Activated CD8-positive, alpha-beta T cell treated with anti-CD3 and anti-CD28 coated beads for 36 hours (primary cell): ENCODE results near the gene TMEM150A. TPM values are rescaled to one million over a fixed set of nuclear protein-coding genes. Genes with fewer than 3 reads are reported as not detected.
A peak's percentile ranks its signal among the peaks of the same experiment; 100 is the strongest.

ENCODE experiments used
- ATAC-seq: fragments of 200-7000 bp; cut with Tn5 transposase; one replicate; pipeline ENCODE4 v1.10.0; 2021; ENCODE audit warnings: mild to moderate bottlenecking, moderate library complexity
- CTCF ChIA-PET: fragments of 350-600 bp; sonication (Branson Sonifier 250); formaldehyde crosslinking; loops from one replicate; lab custom pipeline; 2021; ENCODE audit warnings: antibody characterized with exemption; lab: Charles Lee
- POLR2A ChIA-PET: fragments of 350-600 bp; sonication (Branson Sonifier 250); formaldehyde crosslinking; loops from one replicate; lab custom pipeline; 2021; ENCODE audit warnings: antibody characterized with exemption; lab: Charles Lee
- DNase-seq: peaks from one replicate; pipeline ENCODE4 v3.0.0-alpha.2; 2020
- H3K27ac Mint-ChIP-seq: one replicate; pipeline ENCODE4 v1.8.0; 2021; ENCODE audit warnings: mild to moderate bottlenecking, mixed read lengths
- H3K27me3 Mint-ChIP-seq: one replicate; pipeline ENCODE4 v1.8.0; 2021; ENCODE audit warnings: mixed read lengths
- H3K36me3 Mint-ChIP-seq: one replicate; pipeline ENCODE4 v1.8.0; 2021; ENCODE audit warnings: low read depth, mixed read lengths
- H3K4me1 Mint-ChIP-seq: one replicate; pipeline ENCODE4 v1.8.0; 2021; ENCODE audit warnings: low read depth, mixed read lengths
- H3K4me3 Mint-ChIP-seq: one replicate; pipeline ENCODE4 v1.8.0; 2021; ENCODE audit warnings: mild to moderate bottlenecking, moderate library complexity, mixed read lengths
- H3K9me3 Mint-ChIP-seq: one replicate; pipeline ENCODE4 v1.8.0; 2021; ENCODE audit warnings: mixed read lengths
- intact Hi-C: fragments of 100-400 bp; cut with micrococcal nuclease; formaldehyde crosslinking; loops from one replicate; pipeline ENCODE4 v1.10.0; 2022
- total RNA-seq, 2 experiments: library from RNA; stranded (reverse); gene quantifications; one replicate each; pipeline ENCODE4 v1.2.3, GENCODE V29; 2021
- TF ChIP-seq, protein P1 (sequence below): fragments of 200-600 bp; IDR thresholded peaks from one replicate; pipeline ENCODE4 v1.8.0; 2022; ENCODE audit warnings: antibody characterized with exemption, mild to moderate bottlenecking

Gene TMEM150A
- total RNA-seq, 2 experiments from 2014 or later: 1.0 to 1.2 TPM

DNA sequence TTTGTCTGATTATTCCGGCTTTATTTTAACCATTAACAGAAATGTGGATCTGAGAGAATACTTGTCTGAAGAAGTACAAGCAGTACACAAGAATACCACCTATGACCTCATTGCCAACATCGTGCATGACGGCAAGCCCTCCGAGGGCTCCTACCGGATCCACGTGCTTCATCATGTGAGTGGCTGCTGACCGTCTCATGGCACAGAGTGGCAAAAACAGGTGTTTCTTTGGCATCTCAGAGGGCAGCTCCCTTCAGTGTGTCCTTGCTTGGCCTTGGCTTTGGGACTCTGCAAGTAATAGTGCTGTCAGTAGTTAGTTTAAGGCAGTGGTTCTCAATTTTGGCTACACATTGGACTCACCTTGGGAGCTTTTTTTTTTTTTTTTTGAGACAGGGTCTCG lies 42.4 kb upstream of the TMEM150A start:
- intact Hi-C loops: no loop called here
- TF ChIP-seq, protein P1, sequence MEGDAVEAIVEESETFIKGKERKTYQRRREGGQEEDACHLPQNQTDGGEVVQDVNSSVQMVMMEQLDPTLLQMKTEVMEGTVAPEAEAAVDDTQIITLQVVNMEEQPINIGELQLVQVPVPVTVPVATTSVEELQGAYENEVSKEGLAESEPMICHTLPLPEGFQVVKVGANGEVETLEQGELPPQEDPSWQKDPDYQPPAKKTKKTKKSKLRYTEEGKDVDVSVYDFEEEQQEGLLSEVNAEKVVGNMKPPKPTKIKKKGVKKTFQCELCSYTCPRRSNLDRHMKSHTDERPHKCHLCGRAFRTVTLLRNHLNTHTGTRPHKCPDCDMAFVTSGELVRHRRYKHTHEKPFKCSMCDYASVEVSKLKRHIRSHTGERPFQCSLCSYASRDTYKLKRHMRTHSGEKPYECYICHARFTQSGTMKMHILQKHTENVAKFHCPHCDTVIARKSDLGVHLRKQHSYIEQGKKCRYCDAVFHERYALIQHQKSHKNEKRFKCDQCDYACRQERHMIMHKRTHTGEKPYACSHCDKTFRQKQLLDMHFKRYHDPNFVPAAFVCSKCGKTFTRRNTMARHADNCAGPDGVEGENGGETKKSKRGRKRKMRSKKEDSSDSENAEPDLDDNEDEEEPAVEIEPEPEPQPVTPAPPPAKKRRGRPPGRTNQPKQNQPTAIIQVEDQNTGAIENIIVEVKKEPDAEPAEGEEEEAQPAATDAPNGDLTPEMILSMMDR: no peak
- Mint-ChIP-seq H3K9me3 (no peaks in the 10 kb centered on the region), H3K4me3 (no peak overlapping the region), H3K36me3 (peaks cover 65% of the 10 kb centered on the region), H3K27me3 (no peaks in the 10 kb centered on the region), H3K27ac (no peak overlapping the region), H3K4me1 (peaks cover 12% of the 10 kb centered on the region)
- CTCF ChIA-PET: interaction anchor here (0.6 to 2.0 kb wide), 3 partner anchors 8 to 488 kb away, joined by 3 to 12 read pairs (median 3); no protein-coding TSS in a partner anchor
- DNase-seq: no peak
- ATAC-seq: no peak
- POLR2A ChIA-PET: interaction anchor here (1.9 kb wide), 1 partner anchor 23 kb away, joined by 8 read pairs; no protein-coding TSS in a partner anchor

- CTCF ChIA-PET: no interaction called here
- no peaks in the 10 kb centered on the region for H3K27me3 Mint-ChIP-seq
- H3K4me3 Mint-ChIP-seq: no peak overlapping the region
- DNase-seq (peak; percentile 27), ATAC-seq (peak; percentile 72)
- peaks cover 12% of the 10 kb centered on the region for H3K4me1 Mint-ChIP-seq
- POLR2A ChIA-PET: no interaction called here
- H3K9me3 Mint-ChIP-seq: no peaks in the 10 kb centered on the region
- TF ChIP-seq, protein P1: no peak
- H3K36me3 Mint-ChIP-seq: peaks cover 59% of the 10 kb centered on the region
- H3K27ac Mint-ChIP-seq: peak overlapping the region; percentile 70
- intact Hi-C loops: no loop called here
These were observed 40.2 kb upstream of the TMEM150A start for GRCh38 chr2:85642725-85643124.

DNA sequence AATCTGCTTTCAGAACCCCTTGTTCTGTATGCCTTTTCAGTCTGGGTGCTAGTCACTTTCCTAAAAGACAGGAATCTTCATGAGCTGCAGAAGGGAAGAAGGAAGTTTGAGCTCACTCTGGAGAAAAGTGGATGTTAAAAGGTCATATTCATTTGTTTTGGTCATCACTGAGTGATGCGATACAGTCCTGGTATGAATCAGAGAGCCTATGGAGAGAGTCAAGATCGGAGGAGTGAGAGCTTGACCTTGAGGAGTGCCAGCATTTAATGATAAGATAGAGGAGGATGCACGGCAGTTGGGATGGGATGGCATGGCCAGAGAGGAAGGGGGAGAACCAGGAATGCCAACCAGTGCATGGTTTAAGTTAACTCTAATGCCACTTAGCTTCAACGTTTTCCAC lies 33.1 kb upstream of the TMEM150A start:
- no peak overlapping the region for H3K27ac Mint-ChIP-seq
- no peaks in the 10 kb centered on the region for H3K27me3 Mint-ChIP-seq
- DNase-seq (no peak), ATAC-seq (no peak)
- H3K4me1 Mint-ChIP-seq: peaks cover 11% of the 10 kb centered on the region
- CTCF ChIA-PET: interaction anchor here (1.1 to 3.8 kb wide), 7 partner anchors 10 to 216 kb away, joined by 3 to 74 read pairs (median 39); partner anchors contain the start of gene SH2D6
- TF ChIP-seq, protein P1: no peak
- POLR2A ChIA-PET: interaction anchor here (0.7 to 1.1 kb wide), 2 partner anchors 11 to 160 kb away, joined by 4 read pairs; no protein-coding TSS in a partner anchor
- no peaks in the 10 kb centered on the region for H3K9me3 Mint-ChIP-seq
- intact Hi-C loops: no loop called here
- H3K4me3 Mint-ChIP-seq: no peak overlapping the region
- peaks cover 57% of the 10 kb centered on the region for H3K36me3 Mint-ChIP-seq

DNA sequence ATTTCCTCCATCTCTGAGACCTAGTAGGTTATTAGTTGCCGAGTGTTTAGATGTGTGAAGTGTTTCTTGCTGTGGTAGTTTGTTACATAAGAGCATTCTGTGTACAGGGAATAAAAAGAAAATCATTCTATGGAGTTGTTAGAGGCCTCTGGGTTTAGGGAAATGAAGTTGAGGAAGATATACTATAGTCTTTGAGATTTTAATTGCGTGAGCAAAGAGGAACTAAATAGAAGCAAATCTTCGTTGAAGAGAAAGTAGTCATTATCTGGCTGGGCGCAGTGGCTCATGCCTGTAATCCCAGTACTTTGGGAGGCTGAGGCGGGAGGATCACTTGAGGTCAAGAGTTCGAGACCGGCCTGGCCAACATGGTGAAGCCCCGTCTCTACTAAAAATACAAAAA lies 32.5 kb upstream of the TMEM150A start:
- H3K36me3 Mint-ChIP-seq: peaks cover 59% of the 10 kb centered on the region

DNA sequence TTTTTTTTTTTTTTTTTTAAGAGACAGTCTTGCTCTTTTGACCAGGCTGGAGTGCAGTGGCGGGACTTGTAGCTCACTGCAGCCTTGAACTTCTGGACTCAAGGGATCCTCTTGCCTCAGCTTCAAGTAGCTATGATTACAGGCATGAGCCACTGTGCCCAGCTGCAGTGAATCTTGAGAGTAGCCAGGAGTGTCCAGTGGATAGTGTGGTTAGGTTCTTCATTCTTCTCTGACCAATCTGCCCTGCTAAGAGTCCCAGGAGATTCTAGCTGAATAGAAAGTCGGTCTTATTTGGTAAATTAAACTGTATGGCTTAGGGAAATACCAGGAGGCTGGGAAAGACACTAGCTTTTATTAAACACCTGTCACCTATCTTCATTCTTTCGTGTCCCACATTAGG lies 28.8 kb upstream of the TMEM150A start:
- ChIA-PET POLR2A (interaction anchor here (0.5 to 2.1 kb wide), 2 partner anchors 14 to 84 kb away, joined by 3 to 9 read pairs; no protein-coding TSS in a partner anchor), CTCF (interaction anchor here (0.9 to 1.5 kb wide), 3 partner anchors 9 to 121 kb away, joined by 3 to 5 read pairs (median 4); no protein-coding TSS in a partner anchor)
- no peak for ATAC-seq

More for the DNA sequence above, 32.5 kb upstream of the TMEM150A start:
- ChIA-PET CTCF (interaction anchor here (1.0 to 3.8 kb wide), 4 partner anchors 13 to 74 kb away, joined by 3 to 74 read pairs (median 50); no protein-coding TSS in a partner anchor), POLR2A (interaction anchor here (0.8 kb wide), 1 partner anchor 12 kb away, joined by 3 read pairs; no protein-coding TSS in a partner anchor)
- Mint-ChIP-seq H3K27ac (peak overlapping the region; percentile 59), H3K4me3 (no peak overlapping the region), H3K4me1 (peaks cover 11% of the 10 kb centered on the region), H3K9me3 (no peaks in the 10 kb centered on the region), H3K27me3 (no peaks in the 10 kb centered on the region)
- intact Hi-C loops: no loop called here
- ATAC-seq (no peak), DNase-seq (no peak)
- TF ChIP-seq, protein P1: no peak

More for the DNA sequence above, 28.8 kb upstream of the TMEM150A start:
- H3K36me3 Mint-ChIP-seq: peaks cover 50% of the 10 kb centered on the region
- TF ChIP-seq, protein P1: no peak
- H3K9me3 Mint-ChIP-seq: no peaks in the 10 kb centered on the region
- intact Hi-C loops: no loop called here
- H3K27me3 Mint-ChIP-seq: no peaks in the 10 kb centered on the region
- no peak for DNase-seq
- peaks cover 22% of the 10 kb centered on the region for H3K4me1 Mint-ChIP-seq
- H3K4me3 Mint-ChIP-seq: no peak overlapping the region
- H3K27ac Mint-ChIP-seq: no peak overlapping the region
